HPDE6-E6E7 (cell line): ENCODE results near the gene NFE2L2.
"Not testable (repeated sequence)": the region's sequence is repeated elsewhere in the genome, so short reads cannot be mapped to it uniquely, and the experiment has no call there.

Experiments used
- DNase-seq: peaks from one replicate; pipeline ENCODE4 v3.0.0; 2011; ENCODE audit warnings: missing footprints; ENCODE audit errors: extremely low spot score

Gene NFE2L2

GRCh38 chr2:177264693-177265587, at the start of gene NFE2L2:
Gene NFE2L2 (minus strand): TSS chr2:177264727. CDS start chr2:177264576, 151 bp downstream.
- DNase-seq: peak; percentile 73

GRCh38 chr2:177314194-177314593, 49.7 kb upstream of the NFE2L2 start:
- no peak for DNase-seq

GRCh38 chr2:177313162-177313781, 48.7 kb upstream of the NFE2L2 start:
- DNase-seq: no peak

GRCh38 chr2:177312562-177312961, 48.0 kb upstream of the NFE2L2 start:
- no peak for DNase-seq

GRCh38 chr2:177309672-177310309, 45.3 kb upstream of the NFE2L2 start:
- not testable (repeated sequence) for DNase-seq

GRCh38 chr2:177306550-177306949, 42.0 kb upstream of the NFE2L2 start:
- no peak for DNase-seq

- no peak for DNase-seq
Measured at GRCh38 chr2:177303939-177304338, 39.4 kb upstream of the NFE2L2 start.

- DNase-seq: no peak
Measured at GRCh38 chr2:177302552-177302951, 38.0 kb upstream of the NFE2L2 start.

- no peak for DNase-seq
Measured at GRCh38 chr2:177298191-177298590, 33.7 kb upstream of the NFE2L2 start.

GRCh38 chr2:177296040-177296439, 31.5 kb upstream of the NFE2L2 start:
- DNase-seq: no peak

GRCh38 chr2:177295484-177295883, 31.0 kb upstream of the NFE2L2 start:
- no peak for DNase-seq

- no peak for DNase-seq
Measured at GRCh38 chr2:177291701-177292100, 27.2 kb upstream of the NFE2L2 start.

GRCh38 chr2:177289824-177290628, 25.5 kb upstream of the NFE2L2 start:
- DNase-seq: no peak

GRCh38 chr2:177287814-177288213, 23.3 kb upstream of the NFE2L2 start:
- DNase-seq: no peak

GRCh38 chr2:177285892-177286715, 21.6 kb upstream of the NFE2L2 start:
- DNase-seq: no peak

GRCh38 chr2:177284531-177284930, 20.0 kb upstream of the NFE2L2 start:
- no peak for DNase-seq

- DNase-seq: no peak
Measured at GRCh38 chr2:177283906-177284305, 19.4 kb upstream of the NFE2L2 start.

- no peak for DNase-seq
Measured at GRCh38 chr2:177282787-177283572, 18.5 kb upstream of the NFE2L2 start.

- no peak for DNase-seq
Measured at GRCh38 chr2:177282181-177282641, 17.7 kb upstream of the NFE2L2 start.
